ENCODE results near the gene ZFC3H1. TPM values are rescaled to one million over a fixed set of nuclear protein-coding genes. Genes with fewer than 3 reads are reported as not detected.

ZFC3H1 gene
- total RNA-seq, 1 donor from 2014 or later = 38.2 TPM

Other genes with a start within 250 kb of the ZFC3H1 start
- gene LGR5, start 224.1 kb downstream of the ZFC3H1 start, total RNA-seq (ENCODE audit: low replicate concordance) = 1.4 and 7.9 TPM in 2 replicates
- 4.9 and 8.9 TPM in 2 replicates for gene THAP2, start 453 bp upstream of the ZFC3H1 start, total RNA-seq (ENCODE audit: low replicate concordance)
- 11.4 and 15.3 TPM in 2 replicates for gene TMEM19, start 22.2 kb upstream of the ZFC3H1 start, total RNA-seq (ENCODE audit: low replicate concordance)
- 53.8 and 59.7 TPM in 2 replicates for gene RAB21, start 91.0 kb upstream of the ZFC3H1 start, total RNA-seq (ENCODE audit: low replicate concordance)
- 20.8 and 30.8 TPM in 2 replicates for gene TBC1D15, start 175.9 kb upstream of the ZFC3H1 start, total RNA-seq (ENCODE audit: low replicate concordance)

All from type B pancreatic cell (in vitro differentiated cells).